GM19467 (cell line): ENCODE results near the gene NOSTRIN.

ENCODE experiments used
- ATAC-seq: cut with Tn5 transposase; IDR thresholded peaks from one replicate; pipeline ENCODE4 v1.9.1; 2021; ENCODE audit warnings: mild to moderate bottlenecking, moderate library complexity; ENCODE audit not compliant: unreplicated experiment

The NOSTRIN gene

GRCh38 chr2:168913495-168913894 lies 111.1 kb downstream of the NOSTRIN start:
- ATAC-seq, result no peak
